ENCODE results near the gene DCAF7.

Gene DCAF7

DNA sequence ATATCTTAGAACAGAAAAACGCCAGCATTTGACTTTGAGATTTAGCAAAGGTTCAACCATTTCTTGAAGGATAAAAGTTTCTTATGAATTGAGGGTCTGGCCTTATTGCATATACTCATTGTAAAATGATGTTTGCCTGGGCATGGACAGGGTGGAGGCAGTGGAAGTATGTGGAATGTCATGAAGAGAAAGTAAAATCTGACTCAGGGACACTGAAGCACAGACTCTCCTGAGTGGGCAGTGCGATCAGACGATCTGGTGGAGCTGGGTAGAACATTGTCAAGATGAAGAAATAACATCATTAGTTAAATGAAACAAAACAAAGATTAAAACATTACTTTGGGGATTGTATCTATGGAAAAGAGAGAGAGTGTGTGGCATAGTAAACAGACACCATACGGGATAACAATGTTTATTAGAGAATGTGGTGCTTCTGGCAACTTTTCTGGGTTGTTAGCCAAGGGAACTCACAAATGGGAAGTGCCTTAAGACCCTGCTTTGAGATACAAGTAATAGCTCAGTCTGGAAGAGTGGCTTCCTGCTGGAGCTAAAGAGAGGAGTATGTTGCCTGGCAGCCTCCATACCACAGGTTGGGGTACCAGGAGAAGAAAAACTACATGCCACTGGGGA is 76.4 kb downstream of the DCAF7 start:
- no peak for FAIRE-seq
- DNase-seq (ENCODE audit: low spot score): no peak

DNA sequence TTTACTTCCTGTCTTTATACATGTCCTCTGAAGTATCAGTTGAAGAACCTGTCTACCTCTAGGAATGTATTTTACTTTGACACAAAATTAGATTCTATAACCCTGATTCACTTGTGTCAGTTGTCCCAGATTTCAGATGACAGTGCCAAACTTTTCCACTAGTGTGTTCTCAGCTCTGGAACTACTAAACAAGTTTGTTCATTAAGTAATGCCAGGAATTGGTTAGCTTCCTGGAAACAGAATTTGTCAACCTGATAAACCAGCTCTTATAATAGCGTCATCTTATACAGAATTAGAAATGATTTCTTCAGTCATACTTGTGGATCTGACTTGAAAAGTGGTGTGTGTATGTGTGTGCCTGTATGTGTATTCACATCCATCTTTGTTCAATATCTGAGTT is 79.3 kb downstream of the DCAF7 start:
- FAIRE-seq (no peak), DNase-seq (ENCODE audit: low spot score) (no peak)

DNA sequence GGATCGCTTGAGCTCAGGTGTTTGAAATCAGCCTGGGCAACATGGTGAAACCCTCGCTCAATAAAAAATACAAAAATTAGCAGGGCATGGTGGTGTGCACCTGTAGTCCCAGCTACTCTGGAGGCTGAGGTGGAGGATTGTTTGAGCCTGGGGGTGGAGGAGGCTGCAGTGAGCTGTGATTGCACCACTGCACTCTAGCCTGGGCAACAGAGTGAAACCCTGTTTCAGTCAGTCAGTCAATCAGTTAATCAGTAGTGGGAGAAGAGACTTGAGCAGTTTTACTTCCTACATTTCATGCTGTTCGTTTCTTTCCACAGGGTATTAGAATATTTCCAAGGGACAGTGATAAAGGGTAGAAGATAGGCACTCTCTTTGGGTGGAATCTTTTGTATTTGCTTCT is 80.8 kb downstream of the DCAF7 start:
- DNase-seq (ENCODE audit: low spot score) (no peak), FAIRE-seq (no peak)

DNA sequence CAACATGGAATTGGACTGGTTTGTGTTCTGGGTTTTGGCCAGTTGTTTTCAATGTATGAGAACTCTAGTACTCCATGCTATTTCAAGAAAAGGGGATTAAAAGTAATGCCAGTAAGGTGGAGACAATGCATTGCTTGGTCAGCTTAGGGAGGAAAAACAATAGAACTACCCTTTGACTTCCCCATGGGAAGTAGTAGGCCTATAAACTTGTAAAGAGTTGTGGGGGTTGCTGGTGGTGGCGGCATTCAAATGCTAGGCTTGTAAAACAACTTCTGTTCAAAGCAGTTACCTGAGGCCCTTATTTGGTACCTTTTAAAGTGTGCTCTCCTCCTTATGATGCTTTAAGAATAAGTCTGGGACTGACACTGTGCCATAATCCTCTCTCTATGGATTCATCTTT is 81.3 kb downstream of the DCAF7 start:
- DNase-seq (ENCODE audit: low spot score): no peak
- FAIRE-seq: no peak

DNA sequence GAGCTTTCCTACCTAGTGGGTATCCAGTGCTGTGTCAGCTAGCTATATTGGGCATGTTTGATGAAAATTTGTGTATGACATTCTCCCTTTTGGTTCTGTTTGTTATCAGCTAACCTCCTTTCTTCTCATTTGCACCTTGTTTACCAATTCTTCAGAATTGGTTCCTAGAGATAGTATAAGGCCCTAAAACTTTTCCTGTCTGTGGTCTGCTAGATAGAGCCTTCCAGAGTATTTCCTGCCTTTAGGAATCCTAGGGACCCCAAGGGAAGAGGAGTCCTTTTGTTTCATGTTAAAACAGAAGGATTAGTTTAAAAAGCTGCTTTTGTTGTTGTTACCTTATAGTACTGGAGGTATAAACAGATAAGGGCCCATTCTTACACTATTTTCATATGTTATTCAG is 83.5 kb downstream of the DCAF7 start:
- DNase-seq (ENCODE audit: low spot score) (no peak), FAIRE-seq (no peak)

DNA sequence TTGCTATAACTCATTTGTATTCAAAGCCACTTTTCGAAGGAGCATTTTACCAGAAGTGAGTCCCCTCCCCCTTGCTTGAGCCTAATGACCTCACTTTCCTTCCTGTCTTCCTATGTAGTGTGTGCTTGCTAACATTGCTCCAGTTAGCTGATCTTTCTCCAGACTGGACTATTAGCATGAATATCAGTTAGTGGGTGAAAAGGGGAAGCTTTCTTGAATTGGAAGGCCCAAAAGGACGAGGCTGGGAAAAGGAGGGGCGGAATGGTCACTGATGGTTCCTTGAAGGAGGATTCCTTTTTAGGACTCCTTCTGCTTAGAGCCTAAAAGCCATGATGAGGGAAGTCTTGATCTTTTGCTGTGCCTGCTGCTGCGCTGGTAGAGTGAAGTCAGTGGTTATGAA is 83.9 kb downstream of the DCAF7 start:
- DNase-seq (ENCODE audit: low spot score) (no peak), FAIRE-seq (no peak)

DNA sequence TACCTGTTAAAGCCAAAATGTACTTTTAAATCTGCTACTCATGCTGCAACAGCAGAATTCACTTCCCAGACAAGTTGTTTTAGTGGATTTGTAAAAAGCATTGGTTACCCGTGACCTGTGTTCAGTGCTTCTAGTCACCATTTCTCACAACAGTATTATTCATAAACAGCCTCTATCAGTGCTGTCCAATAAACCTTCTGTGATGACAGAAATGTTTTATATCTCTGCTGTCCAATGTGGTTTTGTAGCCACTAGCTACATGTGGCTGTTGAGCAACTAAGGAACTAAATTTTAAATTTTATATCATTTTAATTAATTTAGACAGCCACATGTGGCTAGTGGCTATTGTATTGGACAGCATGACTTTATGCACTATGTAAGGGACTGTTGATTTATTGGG is 84.5 kb downstream of the DCAF7 start:
- DNase-seq (ENCODE audit: low spot score): no peak
- no peak for FAIRE-seq

DNA sequence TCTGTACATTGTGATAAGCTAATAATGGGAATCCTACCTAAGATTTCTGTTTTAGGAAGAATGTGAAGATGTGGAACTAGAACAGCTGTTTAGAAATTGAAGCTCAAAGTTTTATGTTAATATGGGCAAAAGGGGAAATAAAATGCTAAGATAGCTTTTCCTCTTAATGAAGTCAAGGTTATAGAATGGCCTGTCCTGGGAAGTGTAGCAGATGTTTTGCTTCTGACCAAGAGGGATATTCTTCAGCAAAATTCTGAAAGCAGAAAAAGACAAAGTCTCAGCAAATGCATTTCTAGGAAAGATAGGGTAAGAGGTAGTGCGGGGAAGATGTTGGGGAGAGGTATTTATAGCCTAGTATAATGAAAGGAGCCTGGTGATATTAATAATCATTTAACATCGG is 85.0 kb downstream of the DCAF7 start:
- FAIRE-seq (no peak), DNase-seq (ENCODE audit: low spot score) (no peak)

DNA sequence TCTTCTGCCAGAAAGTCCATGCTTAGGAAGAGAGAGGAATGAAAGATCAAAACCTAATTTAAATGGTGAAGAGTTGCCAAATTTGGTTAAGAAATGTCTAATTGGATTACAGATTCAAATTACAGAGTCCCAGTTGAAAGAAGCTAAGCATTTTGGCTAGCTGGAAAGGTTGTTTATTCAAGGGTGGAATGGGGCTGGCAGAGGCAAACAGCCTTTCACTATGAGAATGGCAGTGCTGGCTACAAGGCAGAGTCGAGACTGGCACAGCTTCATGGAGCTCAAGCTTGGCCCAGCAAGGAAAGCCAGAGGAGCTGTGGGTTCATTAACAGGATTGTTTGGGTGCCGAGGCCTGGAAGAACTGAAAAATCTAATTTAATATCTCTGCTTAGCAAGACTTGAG is 85.5 kb downstream of the DCAF7 start:
- no peak for DNase-seq (ENCODE audit: low spot score)
- FAIRE-seq: no peak

DNA sequence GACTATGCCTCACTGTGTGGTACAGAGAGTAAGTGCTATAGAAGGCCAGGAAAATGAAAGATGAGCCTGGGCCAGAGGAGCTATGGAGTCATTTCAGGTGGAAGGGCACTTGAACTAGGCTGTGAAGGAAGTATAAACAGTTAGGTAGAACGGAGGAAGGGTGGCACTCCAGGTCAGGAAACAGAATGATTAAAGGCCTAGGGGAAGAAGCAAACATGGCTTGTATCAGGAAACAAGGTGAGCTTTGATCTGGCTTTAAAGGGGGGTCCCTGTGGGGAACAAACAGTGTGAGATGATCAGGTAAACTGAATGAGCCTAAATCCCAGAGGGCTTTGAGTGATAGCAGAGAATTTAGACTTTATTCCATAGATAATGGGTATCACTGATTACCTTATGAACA is 88.8 kb downstream of the DCAF7 start:
- no peak for DNase-seq (ENCODE audit: low spot score)
- no peak for FAIRE-seq

DNA sequence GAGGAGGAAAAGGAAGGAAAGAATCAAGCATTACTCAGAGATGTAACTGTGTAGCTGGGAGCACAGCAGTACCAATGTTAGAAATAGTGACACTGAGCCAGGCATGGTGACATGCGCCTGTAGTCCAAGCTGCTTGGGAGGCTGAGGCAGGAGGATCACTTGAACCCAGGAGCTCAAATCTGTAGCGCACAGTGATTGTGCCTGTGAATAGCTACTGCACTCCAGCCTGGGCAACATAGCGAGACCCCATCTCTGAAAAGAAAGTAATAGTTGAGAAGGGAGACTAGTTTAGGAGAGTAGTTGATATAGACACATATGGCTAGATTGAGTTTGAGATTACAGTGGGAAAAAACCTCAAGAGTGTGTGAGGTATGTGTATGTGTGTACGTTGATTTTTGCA is 89.8 kb downstream of the DCAF7 start:
- FAIRE-seq (no peak), DNase-seq (ENCODE audit: low spot score) (no peak)

DNA sequence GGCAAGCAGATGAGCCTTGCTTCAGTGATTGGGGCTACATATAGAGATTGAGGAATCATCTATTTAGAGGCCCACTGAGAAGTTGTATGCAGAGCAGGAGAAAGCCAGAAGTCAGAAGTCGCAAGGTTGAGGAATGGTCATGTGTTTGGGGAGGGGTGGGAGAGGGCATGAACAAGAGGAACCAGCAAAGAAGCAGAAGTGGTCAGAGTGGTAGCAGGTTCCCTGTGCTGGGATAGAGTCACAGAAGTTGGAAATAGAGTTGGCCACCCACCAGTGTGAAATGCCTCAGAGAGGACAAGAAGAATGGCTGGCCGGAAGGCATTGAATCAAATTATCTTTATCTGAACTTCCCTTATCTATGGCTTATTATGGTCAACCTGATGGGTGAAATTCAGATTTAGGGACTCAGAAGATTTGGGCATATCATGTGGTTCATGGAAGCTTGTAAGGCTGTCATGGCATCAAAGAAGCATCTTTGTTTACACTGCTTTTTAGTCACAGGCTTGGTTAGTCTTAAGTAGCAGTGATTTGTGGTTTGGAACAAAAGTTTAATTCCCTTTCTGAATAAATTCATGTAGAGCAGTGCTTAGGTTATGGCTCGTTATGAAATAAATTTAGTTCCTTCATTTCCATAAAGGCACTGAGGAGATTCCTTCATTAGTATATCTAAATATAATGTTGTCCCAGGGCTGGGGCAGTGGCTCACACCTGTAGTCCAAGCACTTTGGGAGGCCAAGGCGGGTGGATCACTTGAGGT is 91.6 kb downstream of the DCAF7 start:
- DNase-seq (ENCODE audit: low spot score) (no peak), FAIRE-seq (no peak)

All from RCC 7860 (cell line).